Osteocyte (in vitro differentiated cells): ENCODE results near the gene PDE11A. TPM values are rescaled to one million over a fixed set of nuclear protein-coding genes. Genes with fewer than 3 reads are reported as not detected.

Experiments used
- DNase-seq: peaks from one replicate; pipeline ENCODE4 v3.0.0; 2021; ENCODE audit warnings: mixed read lengths; ENCODE audit not compliant: unreplicated experiment; ENCODE audit errors: extremely low spot score
- H3K27ac Mint-ChIP-seq: one replicate; pipeline ENCODE4 v1.8.0; 2021; ENCODE audit warnings: mild to moderate bottlenecking, mixed read lengths; ENCODE audit not compliant: unreplicated experiment
- H3K27me3 Mint-ChIP-seq: one replicate; pipeline ENCODE4 v1.8.0; 2021; ENCODE audit warnings: mixed read lengths; ENCODE audit not compliant: unreplicated experiment
- H3K36me3 Mint-ChIP-seq: one replicate; pipeline ENCODE4 v1.8.0; 2021; ENCODE audit warnings: mixed read lengths; ENCODE audit not compliant: unreplicated experiment
- H3K4me1 Mint-ChIP-seq: one replicate; pipeline ENCODE4 v1.8.0; 2021; ENCODE audit warnings: mixed read lengths; ENCODE audit not compliant: unreplicated experiment
- H3K4me3 Mint-ChIP-seq: one replicate; pipeline ENCODE4 v1.8.0; 2021; ENCODE audit warnings: mild to moderate bottlenecking, moderate library complexity, mixed read lengths; ENCODE audit not compliant: unreplicated experiment
- H3K9me3 Mint-ChIP-seq: one replicate; pipeline ENCODE4 v1.8.0; 2021; ENCODE audit warnings: mixed read lengths; ENCODE audit not compliant: unreplicated experiment
- CTCF ChIP-seq: fragments of 200-600 bp; sonication (generic); IDR thresholded peaks from 2 replicates; pipeline ENCODE4 v1.5.0; 2021; ENCODE audit warnings: antibody characterized with exemption, mild to moderate bottlenecking, moderate library complexity
- total RNA-seq: library from RNA; stranded (reverse); gene quantifications from 2 replicates; pipeline ENCODE4 v1.2.1, GENCODE V29; 2021

PDE11A gene
- total RNA-seq, 1 donor from 2014 or later, result 0.05 TPM

GRCh38 chr2:177810906-177811305 lies 261.7 kb downstream of the PDE11A start:
- no peak for TF ChIP-seq CTCF
- Mint-ChIP-seq H3K9me3 (peaks cover 4% of the 10 kb centered on the region), H3K36me3 (no peaks in the 10 kb centered on the region), H3K27ac (no peak overlapping the region), H3K27me3 (peaks cover 7% of the 10 kb centered on the region), H3K4me3 (no peak overlapping the region), H3K4me1 (no peaks in the 10 kb centered on the region)
- no peak for DNase-seq

- no peak for TF ChIP-seq CTCF
- H3K4me1 Mint-ChIP-seq, result no peaks in the 10 kb centered on the region
- peaks cover 7% of the 10 kb centered on the region for H3K27me3 Mint-ChIP-seq
- no peak for DNase-seq
- peaks cover 4% of the 10 kb centered on the region for H3K9me3 Mint-ChIP-seq
- no peak overlapping the region for H3K27ac Mint-ChIP-seq
- H3K36me3 Mint-ChIP-seq, result no peaks in the 10 kb centered on the region
- H3K4me3 Mint-ChIP-seq, result no peak overlapping the region
Observed at GRCh38 chr2:177808984-177809809, 263.4 kb downstream of the PDE11A start.

- DNase-seq, result no peak
Observed at GRCh38 chr2:177806025-177806424, 266.6 kb downstream of the PDE11A start.

GRCh38 chr2:177799531-177799930 lies 273.0 kb downstream of the PDE11A start:
- Mint-ChIP-seq H3K36me3 (no peaks in the 10 kb centered on the region), H3K9me3 (no peaks in the 10 kb centered on the region), H3K4me3 (no peak overlapping the region), H3K27ac (no peak overlapping the region), H3K4me1 (no peaks in the 10 kb centered on the region), H3K27me3 (peaks cover 27% of the 10 kb centered on the region)
- no peak for DNase-seq
- TF ChIP-seq CTCF, result peak; percentile 52

More at GRCh38 chr2:177806025-177806424, 266.6 kb downstream of the PDE11A start:
- no peak overlapping the region for H3K27ac Mint-ChIP-seq
- H3K36me3 Mint-ChIP-seq, result no peaks in the 10 kb centered on the region
- TF ChIP-seq CTCF, result no peak
- H3K9me3 Mint-ChIP-seq, result peaks cover 4% of the 10 kb centered on the region
- peaks cover 20% of the 10 kb centered on the region for H3K27me3 Mint-ChIP-seq
- H3K4me1 Mint-ChIP-seq, result no peaks in the 10 kb centered on the region
- H3K4me3 Mint-ChIP-seq, result no peak overlapping the region

- Mint-ChIP-seq H3K4me3 (no peak overlapping the region), H3K9me3 (no peaks in the 10 kb centered on the region), H3K36me3 (no peaks in the 10 kb centered on the region), H3K27ac (no peak overlapping the region), H3K27me3 (peaks cover 19% of the 10 kb centered on the region), H3K4me1 (no peaks in the 10 kb centered on the region)
- TF ChIP-seq CTCF, result no peak
- DNase-seq, result no peak
Observed at GRCh38 chr2:177797808-177798207, 274.8 kb downstream of the PDE11A start.
